Neural cell (in vitro differentiated cells): ENCODE data around the gene NCKAP5. TPM values are rescaled to one million over a fixed set of nuclear protein-coding genes. Genes with fewer than 3 reads are reported as not detected.

Experiments used
- H2AFZ ChIP-seq: fragments of 200-600, 300-800 bp; sonication (generic), shearing (Covaris generic); 2 replicates; pipeline ENCODE4 v1.6.0; 2014; ENCODE audit warnings: low read depth, mild to moderate bottlenecking, antibody characterized with exemption, low read length, moderate library complexity
- H3F3A ChIP-seq: fragments of 200-600 bp; shearing (Covaris generic); 2 replicates; pipeline ENCODE4 v1.6.1; 2016; ENCODE audit warnings: mild to moderate bottlenecking, moderate library complexity, mixed read lengths, antibody characterized with exemption, low read length; ENCODE audit not compliant: insufficient read depth, poor library complexity, severe bottlenecking
- H3K27ac ChIP-seq: fragments of 200-600, 300-800 bp; sonication (generic), shearing (Covaris generic); 2 replicates; pipeline ENCODE4 v1.5.1; 2014; ENCODE audit warnings: mild to moderate bottlenecking, low read length, moderate library complexity
- H3K27me3 ChIP-seq: fragments of 300-800, 200-600 bp; sonication (generic), shearing (Covaris generic); 2 replicates; pipeline ENCODE4 v1.6.0; 2014; ENCODE audit warnings: mild to moderate bottlenecking, low read depth, low read length, moderate library complexity; ENCODE audit not compliant: insufficient read depth
- H3K36me3 ChIP-seq: fragments of 300-800, 200-600 bp; sonication (generic), shearing (Covaris generic); 2 replicates; pipeline ENCODE4 v1.5.1; 2014; ENCODE audit warnings: mild to moderate bottlenecking, antibody characterized with exemption, low read length, moderate library complexity; ENCODE audit not compliant: insufficient read depth
- H3K4me2 ChIP-seq: fragments of 300-800, 200-600 bp; sonication (generic), shearing (Covaris generic); 2 replicates; pipeline ENCODE4 v1.6.0; 2014; ENCODE audit warnings: mild to moderate bottlenecking, low read length
- H3K4me3 ChIP-seq: fragments of 300-800, 200-600 bp; sonication (generic), shearing (Covaris generic); 2 replicates; pipeline ENCODE4 v1.5.1; 2014; ENCODE audit warnings: mild to moderate bottlenecking, low read length, moderate library complexity
- H3K79me2 ChIP-seq: fragments of 200-600 bp; shearing (Covaris generic); replicated peaks from 2 replicates; pipeline ENCODE4 v1.6.0; 2014; ENCODE audit warnings: mild to moderate bottlenecking, low read length, moderate library complexity; ENCODE audit not compliant: insufficient read depth
- H3K9ac ChIP-seq: fragments of 300-800, 200-600 bp; sonication (generic), shearing (Covaris generic); 2 replicates; pipeline ENCODE4 v1.6.1; 2016; ENCODE audit warnings: mild to moderate bottlenecking, low read length, mixed read lengths
- H3K9me2 ChIP-seq: fragments of 200-600 bp; shearing (Covaris generic); 2 replicates; pipeline ENCODE4 v1.6.1; 2016; ENCODE audit warnings: mild to moderate bottlenecking, low read length, mixed read lengths; ENCODE audit not compliant: insufficient read depth
- H3K9me3 ChIP-seq: fragments of 200-600, 300-800 bp; sonication (generic), shearing (Covaris generic); 2 replicates; pipeline ENCODE4 v1.6.1; 2016; ENCODE audit warnings: mild to moderate bottlenecking, mixed run types, low read length, moderate library complexity, mixed read lengths
- H4K20me1 ChIP-seq: fragments of 200-600 bp; shearing (Covaris generic); 2 replicates; pipeline ENCODE4 v1.6.1; 2016; ENCODE audit warnings: mild to moderate bottlenecking, mixed run types; ENCODE audit not compliant: insufficient read depth
- EP300 ChIP-seq: fragments of 450-650 bp; conservative IDR thresholded peaks from 2 replicates; pipeline ENCODE4 v1.6.1; 2014; ENCODE audit warnings: antibody characterized with exemption, mild to moderate bottlenecking, moderate library complexity; ENCODE audit not compliant: poor library complexity, severe bottlenecking
- EZH2 ChIP-seq: fragments of 200-600, 300-800 bp; shearing (Covaris generic), sonication (generic); IDR thresholded peaks from 2 replicates; pipeline ENCODE4 v1.6.1; 2014; ENCODE audit warnings: antibody characterized with exemption, low read length, borderline replicate concordance, mild to moderate bottlenecking; ENCODE audit not compliant: insufficient read depth, poor library complexity, severe bottlenecking
- MXI1 ChIP-seq: fragments of 450-650 bp; conservative IDR thresholded peaks from 2 replicates; pipeline ENCODE4 v1.6.1; 2014; ENCODE audit warnings: antibody characterized with exemption, mild to moderate bottlenecking; ENCODE audit not compliant: poor library complexity, severe bottlenecking
- POLR2AphosphoS5 ChIP-seq: IDR thresholded peaks from 2 replicates; pipeline ENCODE4 v1.6.1; 2012
- RAD21 ChIP-seq: fragments of 450-650 bp; conservative IDR thresholded peaks from 2 replicates; pipeline ENCODE4 v1.6.1; 2014; ENCODE audit warnings: antibody characterized with exemption, mild to moderate bottlenecking, moderate library complexity
- SMC3 ChIP-seq: fragments of 450-650 bp; conservative IDR thresholded peaks from 2 replicates; pipeline ENCODE4 v1.6.1; 2014; ENCODE audit warnings: antibody characterized with exemption, mild to moderate bottlenecking, moderate library complexity; ENCODE audit not compliant: poor library complexity
- TAF1 ChIP-seq: IDR thresholded peaks from 2 replicates; pipeline ENCODE4 v1.6.1; 2012; ENCODE audit warnings: low read depth
- polyA plus RNA-seq: library from polyadenylated mRNA; depleted of rRNA; stranded (reverse); fragments of >200 nt; gene quantifications from 2 replicates; pipeline ENCODE4 v1.2.3, GENCODE V29; 2014
- TF ChIP-seq, protein P1 (sequence below): IDR thresholded peaks from 2 replicates; pipeline ENCODE4 v1.6.1; 2012; ENCODE audit warnings: borderline replicate concordance
- TF ChIP-seq, protein P2 (sequence below): fragments of 450-650 bp; IDR thresholded peaks from 2 replicates; pipeline ENCODE4 v1.5.1; 2014; ENCODE audit warnings: antibody characterized with exemption, mild to moderate bottlenecking, moderate library complexity; ENCODE audit not compliant: poor library complexity, severe bottlenecking

The NCKAP5 gene
- polyA plus RNA-seq, 1 donor from 2014 or later: 2.4 TPM

DNA sequence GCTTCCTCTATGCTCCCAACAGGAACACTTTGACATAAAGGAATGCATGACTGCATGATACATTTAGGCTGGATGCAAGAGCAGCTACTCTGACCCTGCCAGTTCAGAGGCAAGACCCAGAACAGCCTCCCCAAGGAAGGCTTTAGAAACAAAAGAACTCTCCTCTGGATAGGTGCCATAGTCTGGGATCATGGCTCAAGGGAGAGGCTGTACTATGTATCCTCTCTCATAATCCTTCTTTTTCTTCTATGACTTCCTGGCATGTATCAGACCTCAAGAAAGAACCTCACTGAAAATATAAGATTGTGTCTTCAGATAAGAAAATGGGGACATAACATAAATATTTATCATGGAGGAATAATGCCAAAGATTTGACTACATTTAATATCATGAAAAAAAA, 704.3 kb downstream of the NCKAP5 start:
- H3F3A ChIP-seq: no peaks in the 10 kb centered on the region
- H3K9me3 ChIP-seq: no peaks in the 10 kb centered on the region
- no peaks in the 10 kb centered on the region for H3K79me2 ChIP-seq
- no peaks in the 10 kb centered on the region for H4K20me1 ChIP-seq
- no peak overlapping the region for H3K4me2 ChIP-seq
- no peaks in the 10 kb centered on the region for H3K9me2 ChIP-seq
- H3K27me3 ChIP-seq: no peaks in the 10 kb centered on the region
- no peaks in the 10 kb centered on the region for H3K36me3 ChIP-seq
- H3K4me3 ChIP-seq: no peak overlapping the region
- H3K9ac ChIP-seq: no peak overlapping the region
- H3K27ac ChIP-seq: no peak overlapping the region
- no peak for TF ChIP-seq EZH2
- no peak for TF ChIP-seq POLR2AphosphoS5
- TF ChIP-seq MXI1: no peak
- no peak for TF ChIP-seq EP300
- no peak for TF ChIP-seq TAF1
- no peak overlapping the region for H2AFZ ChIP-seq

DNA sequence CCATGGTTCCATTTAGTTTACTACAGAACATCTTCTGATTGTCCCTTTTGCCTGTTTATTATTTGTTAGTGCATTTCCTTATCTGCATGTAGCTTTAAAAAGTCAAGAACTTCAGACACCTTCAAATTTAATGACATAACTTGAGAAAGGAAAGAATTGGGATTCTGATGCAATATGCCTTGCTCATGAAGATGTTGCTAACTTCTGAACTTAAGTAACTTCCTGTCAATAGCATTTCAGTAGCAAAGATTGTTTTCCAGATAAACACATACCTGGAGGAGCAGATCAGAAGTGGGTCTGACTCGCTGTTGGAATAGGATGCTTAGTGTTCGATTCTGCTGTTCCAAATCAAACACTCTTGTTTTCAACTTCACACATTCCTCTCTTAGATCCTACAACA, 708.0 kb downstream of the NCKAP5 start:
- H3K4me3 ChIP-seq: no peak overlapping the region
- no peaks in the 10 kb centered on the region for H3K9me2 ChIP-seq
- no peaks in the 10 kb centered on the region for H4K20me1 ChIP-seq
- no peaks in the 10 kb centered on the region for H3K79me2 ChIP-seq
- H3K4me2 ChIP-seq: no peak overlapping the region
- no peaks in the 10 kb centered on the region for H3K9me3 ChIP-seq
- no peak overlapping the region for H3K9ac ChIP-seq
- no peaks in the 10 kb centered on the region for H3K36me3 ChIP-seq
- H2AFZ ChIP-seq: no peak overlapping the region
- no peak for TF ChIP-seq MXI1
- TF ChIP-seq SMC3: no peak
- no peak for TF ChIP-seq EZH2
- TF ChIP-seq, protein P1, sequence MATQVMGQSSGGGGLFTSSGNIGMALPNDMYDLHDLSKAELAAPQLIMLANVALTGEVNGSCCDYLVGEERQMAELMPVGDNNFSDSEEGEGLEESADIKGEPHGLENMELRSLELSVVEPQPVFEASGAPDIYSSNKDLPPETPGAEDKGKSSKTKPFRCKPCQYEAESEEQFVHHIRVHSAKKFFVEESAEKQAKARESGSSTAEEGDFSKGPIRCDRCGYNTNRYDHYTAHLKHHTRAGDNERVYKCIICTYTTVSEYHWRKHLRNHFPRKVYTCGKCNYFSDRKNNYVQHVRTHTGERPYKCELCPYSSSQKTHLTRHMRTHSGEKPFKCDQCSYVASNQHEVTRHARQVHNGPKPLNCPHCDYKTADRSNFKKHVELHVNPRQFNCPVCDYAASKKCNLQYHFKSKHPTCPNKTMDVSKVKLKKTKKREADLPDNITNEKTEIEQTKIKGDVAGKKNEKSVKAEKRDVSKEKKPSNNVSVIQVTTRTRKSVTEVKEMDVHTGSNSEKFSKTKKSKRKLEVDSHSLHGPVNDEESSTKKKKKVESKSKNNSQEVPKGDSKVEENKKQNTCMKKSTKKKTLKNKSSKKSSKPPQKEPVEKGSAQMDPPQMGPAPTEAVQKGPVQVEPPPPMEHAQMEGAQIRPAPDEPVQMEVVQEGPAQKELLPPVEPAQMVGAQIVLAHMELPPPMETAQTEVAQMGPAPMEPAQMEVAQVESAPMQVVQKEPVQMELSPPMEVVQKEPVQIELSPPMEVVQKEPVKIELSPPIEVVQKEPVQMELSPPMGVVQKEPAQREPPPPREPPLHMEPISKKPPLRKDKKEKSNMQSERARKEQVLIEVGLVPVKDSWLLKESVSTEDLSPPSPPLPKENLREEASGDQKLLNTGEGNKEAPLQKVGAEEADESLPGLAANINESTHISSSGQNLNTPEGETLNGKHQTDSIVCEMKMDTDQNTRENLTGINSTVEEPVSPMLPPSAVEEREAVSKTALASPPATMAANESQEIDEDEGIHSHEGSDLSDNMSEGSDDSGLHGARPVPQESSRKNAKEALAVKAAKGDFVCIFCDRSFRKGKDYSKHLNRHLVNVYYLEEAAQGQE: no peak
- no peak for TF ChIP-seq POLR2AphosphoS5
- no peak for TF ChIP-seq RAD21
- TF ChIP-seq EP300: no peak
- TF ChIP-seq, protein P2, sequence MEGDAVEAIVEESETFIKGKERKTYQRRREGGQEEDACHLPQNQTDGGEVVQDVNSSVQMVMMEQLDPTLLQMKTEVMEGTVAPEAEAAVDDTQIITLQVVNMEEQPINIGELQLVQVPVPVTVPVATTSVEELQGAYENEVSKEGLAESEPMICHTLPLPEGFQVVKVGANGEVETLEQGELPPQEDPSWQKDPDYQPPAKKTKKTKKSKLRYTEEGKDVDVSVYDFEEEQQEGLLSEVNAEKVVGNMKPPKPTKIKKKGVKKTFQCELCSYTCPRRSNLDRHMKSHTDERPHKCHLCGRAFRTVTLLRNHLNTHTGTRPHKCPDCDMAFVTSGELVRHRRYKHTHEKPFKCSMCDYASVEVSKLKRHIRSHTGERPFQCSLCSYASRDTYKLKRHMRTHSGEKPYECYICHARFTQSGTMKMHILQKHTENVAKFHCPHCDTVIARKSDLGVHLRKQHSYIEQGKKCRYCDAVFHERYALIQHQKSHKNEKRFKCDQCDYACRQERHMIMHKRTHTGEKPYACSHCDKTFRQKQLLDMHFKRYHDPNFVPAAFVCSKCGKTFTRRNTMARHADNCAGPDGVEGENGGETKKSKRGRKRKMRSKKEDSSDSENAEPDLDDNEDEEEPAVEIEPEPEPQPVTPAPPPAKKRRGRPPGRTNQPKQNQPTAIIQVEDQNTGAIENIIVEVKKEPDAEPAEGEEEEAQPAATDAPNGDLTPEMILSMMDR: no peak
- TF ChIP-seq TAF1: no peak
- no peaks in the 10 kb centered on the region for H3K27me3 ChIP-seq
- no peak overlapping the region for H3K27ac ChIP-seq
- H3F3A ChIP-seq: no peaks in the 10 kb centered on the region

DNA sequence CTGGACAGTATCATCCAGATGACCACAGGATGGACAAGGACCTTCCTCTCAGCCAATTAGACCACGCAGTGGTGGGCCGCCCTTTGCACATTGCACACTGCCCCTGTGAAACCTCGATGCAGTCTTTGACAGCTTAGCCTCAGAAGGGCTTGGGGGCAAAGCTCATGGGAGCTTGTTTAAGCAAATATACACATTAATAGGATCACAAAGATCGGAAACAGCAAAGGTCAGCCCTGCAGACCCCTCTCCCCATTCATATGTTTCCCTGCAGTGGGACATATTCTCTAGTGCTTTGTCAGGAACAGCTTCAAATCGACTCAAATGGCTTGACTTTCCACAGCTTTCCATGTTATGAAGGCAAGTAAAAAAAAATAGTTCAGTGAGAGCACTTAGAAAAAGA, 708.7 kb downstream of the NCKAP5 start:
- Histone ChIP-seq H3K4me2 (no peak overlapping the region), H3K36me3 (no peaks in the 10 kb centered on the region), H3K9ac (no peak overlapping the region), H3K9me3 (no peaks in the 10 kb centered on the region), H2AFZ (no peak overlapping the region), H3K4me3 (no peak overlapping the region), H3K79me2 (no peaks in the 10 kb centered on the region), H3K9me2 (no peaks in the 10 kb centered on the region), H3K27me3 (no peaks in the 10 kb centered on the region), H3K27ac (no peak overlapping the region), H3F3A (no peaks in the 10 kb centered on the region), H4K20me1 (no peaks in the 10 kb centered on the region)
- TF ChIP-seq TAF1: no peak
- TF ChIP-seq, protein P1: no peak
- TF ChIP-seq EZH2: no peak
- TF ChIP-seq RAD21: no peak
- no peak for TF ChIP-seq SMC3
- no peak for TF ChIP-seq POLR2AphosphoS5
- TF ChIP-seq MXI1: no peak
